ENCODE measurements around the gene SIPA1.
A peak's percentile ranks its signal among the peaks of the same experiment; 100 is the strongest.

- TF ChIP-seq CTCF (IDR thresholded peaks at IDR 0.05) (no peak), POLR2AphosphoS5 (IDR thresholded peaks at IDR 0.05; ENCODE audit: low read depth, low read length) (peak; percentile 74), REST (IDR thresholded peaks at IDR 0.05; ENCODE audit: insufficient read depth in 1 of 2, low read depth in 2 of 2, low read length in 1 of 2) (peak in 1 of 2 experiments; percentile 46; a peak in 1 of 4 replicates)
These were observed 22.5 kb upstream of the SIPA1 start, which contains the start of gene PCNX3 for GRCh38 chr11:65615229-65615949.

Measured in Panc1 (cell line).